Measurements from ENCODE around the gene TMC3.

Gene TMC3

DNA sequence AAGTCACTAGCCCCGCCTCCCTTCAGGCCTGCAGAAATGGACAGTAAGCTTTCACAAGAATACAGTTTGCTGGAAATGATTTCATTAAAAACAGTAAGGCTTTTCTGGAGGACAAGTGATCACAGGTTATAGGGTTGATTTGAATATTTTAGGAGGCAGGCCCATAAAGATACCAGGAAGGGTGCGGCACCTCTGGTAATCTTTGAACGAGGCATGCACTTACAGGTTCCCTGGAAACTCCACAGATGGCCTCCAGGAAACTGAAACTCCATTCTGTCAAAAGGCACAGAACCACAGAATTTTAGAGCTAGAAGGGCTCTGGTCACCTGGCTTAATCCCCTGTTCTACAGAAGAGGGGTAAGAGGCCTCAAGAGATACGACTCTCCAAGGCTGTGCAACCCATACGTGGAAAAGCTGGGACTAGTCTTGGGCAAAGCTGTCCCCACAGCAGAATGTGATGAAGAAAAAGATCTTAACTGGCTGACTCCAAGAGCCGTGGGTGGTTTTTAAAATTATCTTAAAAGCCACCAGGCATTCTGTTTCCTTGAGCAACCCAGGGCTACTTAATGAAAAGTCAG, 51.2 kb downstream of the TMC3 start:
- DNase-seq (ENCODE audit: low read depth in 2 of 2) = no peak

DNA sequence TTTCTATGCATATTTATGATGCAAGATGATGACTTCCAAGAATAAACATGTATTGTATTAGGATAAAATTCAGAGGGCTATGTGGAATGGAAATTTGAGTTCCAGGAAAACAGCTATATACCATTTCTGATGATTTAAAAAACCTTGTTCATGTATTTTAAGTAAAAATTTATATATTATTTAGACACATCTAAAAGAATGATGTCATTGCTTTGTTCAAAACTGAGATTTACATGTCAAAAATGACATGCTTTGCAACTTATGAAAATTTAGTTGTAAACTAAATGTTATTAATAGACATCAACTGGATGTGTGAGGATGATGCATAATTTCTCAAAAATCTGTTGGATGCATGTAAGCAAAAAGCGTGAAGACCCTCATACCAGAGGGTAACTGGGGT, 52.3 kb downstream of the TMC3 start:
- no peak for DNase-seq (ENCODE audit: low read depth in 2 of 2)

DNA sequence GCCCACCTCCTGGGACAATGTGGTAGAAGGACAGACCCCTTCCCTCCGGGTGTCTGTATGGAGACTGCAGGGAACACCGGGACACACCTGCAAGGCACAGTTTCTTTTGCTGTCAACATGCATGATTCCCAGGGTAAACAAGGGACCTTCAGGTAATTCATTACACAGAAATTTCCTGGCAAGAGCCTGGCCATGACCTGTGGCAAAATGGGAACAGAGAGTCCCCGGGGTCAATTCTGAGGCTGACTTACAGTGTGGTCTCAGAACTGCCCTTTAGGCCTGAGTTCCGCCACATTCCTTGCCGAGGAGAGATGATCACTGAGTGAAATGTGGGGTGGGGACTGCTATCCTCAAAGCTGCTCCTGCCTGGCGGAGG, 56.4 kb downstream of the TMC3 start:
- DNase-seq (ENCODE audit: low read depth in 2 of 2) = no peak

DNA sequence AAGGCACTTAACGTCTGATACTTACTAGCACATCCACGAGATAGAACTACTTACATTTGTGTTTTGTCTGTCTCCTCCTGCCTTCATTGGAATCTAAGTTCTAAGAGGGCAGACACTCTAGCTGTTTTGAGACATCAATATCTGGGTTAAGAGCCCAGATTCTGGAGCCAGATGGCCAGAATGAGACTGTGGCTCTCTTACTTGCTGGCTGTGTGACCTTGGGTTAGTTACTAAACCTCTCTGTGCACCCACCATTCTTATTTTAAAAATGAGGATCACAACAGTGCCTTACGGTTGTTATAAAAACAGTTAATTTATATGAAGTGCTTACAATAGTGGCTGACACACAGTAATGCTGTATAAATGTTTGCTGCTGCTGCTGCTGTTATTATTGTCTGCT, 57.7 kb downstream of the TMC3 start:
- no peak for DNase-seq (ENCODE audit: low read depth in 2 of 2)

DNA sequence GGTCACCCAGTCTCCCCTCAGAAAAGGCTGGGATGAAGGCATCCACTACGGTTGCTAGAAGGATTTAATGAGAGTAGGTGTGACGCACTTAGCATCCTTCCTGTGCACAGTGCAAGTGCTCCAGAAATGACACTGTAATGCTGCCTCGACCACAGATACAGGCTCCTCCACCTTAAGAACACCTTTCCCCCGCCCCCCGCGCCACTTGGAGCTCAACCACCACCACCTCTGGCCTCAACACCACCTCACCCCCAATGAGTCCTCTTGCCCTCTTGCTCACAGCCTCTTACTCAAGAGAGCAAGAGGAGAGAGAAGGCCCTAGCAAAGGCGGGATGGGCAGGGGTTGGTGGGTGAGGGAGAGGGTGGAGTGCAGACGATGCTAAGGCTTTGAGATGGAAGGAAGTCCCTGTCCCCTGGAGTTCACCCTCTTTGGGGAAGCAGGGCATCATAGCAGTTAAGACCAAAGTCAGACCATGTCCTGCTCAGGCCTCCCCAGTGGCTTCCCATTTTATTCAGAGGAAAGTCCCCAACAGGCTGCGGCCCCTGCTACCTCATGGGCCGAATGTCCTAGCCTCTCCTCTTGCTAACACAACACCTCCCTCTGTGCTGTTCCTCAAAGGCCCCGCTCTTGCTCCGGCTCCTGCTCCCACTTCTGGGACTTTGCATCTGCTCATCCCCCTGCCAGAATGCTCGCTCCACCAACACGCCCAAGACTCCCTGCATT, 58.4 kb downstream of the TMC3 start:
- DNase-seq (ENCODE audit: low read depth in 2 of 2) = no peak

DNA sequence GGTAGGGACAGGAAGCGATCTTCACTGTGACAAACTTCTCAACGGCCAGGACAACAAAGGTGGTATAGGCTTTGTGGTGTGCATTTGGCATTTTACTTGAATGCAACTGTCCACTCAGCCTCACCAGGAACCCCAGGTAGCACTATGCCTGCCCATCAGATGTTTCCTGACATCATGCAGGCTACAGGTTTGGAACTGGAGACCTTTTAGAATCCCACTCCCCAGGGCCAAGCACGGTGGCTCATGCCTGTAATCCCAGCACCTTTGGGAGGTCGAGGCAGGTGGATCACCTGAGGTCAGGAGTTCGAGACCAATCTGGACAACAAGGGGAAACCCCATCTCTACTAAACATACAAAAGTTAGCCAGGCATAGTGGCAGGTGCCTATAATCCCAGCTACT, 59.6 kb downstream of the TMC3 start:
- DNase-seq (ENCODE audit: low read depth in 2 of 2) = no peak

DNA sequence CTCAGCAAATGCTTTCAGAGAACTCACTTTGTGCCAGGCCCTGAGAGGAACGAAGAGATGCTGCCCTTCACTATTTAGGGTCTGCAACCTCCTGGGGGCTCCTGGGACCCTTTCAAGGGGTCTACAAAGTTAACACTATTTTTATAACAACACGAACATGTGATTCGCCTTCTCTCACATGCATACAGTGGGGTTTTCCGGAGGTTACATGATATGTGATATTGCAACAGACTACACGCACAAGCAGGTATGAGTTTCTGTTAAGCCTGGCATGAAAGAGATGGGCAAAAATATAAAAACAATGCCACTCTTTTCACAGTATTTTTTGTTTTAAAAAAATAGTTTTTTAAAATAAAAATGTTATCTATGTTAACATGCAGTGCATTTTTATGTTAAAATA, 60.3 kb downstream of the TMC3 start:
- DNase-seq (ENCODE audit: low read depth in 2 of 2) = no peak

DNA sequence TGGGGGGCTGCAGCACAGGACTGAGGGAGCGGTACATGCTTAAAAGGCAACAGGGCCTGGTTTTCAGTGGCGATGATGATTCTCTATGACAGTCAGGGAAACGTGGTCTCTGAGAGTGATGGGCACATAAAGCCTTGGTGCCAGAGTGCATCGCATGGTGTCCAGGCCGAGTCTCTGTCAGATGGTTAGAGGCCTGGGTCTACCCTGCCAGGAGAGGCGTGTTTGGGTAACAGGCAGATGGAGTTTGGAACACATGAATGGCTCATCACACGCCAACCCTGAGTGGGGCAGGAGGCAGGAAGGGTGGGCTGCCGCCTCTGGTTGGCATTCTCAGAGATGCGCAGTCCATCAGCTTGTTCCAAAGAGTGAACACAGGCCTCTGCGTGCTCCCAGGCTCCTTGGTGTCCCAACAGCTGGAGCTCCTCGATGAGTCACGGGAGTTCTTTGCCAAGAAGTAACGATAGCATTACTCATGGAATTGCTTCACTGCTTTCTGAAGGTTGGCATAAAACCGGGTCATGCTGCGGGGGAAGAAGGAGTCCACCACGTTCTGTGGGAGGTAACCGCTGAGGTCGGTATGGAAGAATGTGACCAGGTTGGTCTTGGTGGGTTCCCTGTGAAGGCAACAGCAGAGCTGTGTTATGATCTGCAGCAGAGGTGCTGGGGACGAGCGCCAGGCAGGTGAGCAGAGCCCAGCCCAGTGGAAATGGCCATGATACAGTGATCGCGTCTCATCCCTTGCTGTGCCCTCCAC, 61.0 kb downstream of the TMC3 start:
- DNase-seq (ENCODE audit: low read depth in 2 of 2) = no peak

DNA sequence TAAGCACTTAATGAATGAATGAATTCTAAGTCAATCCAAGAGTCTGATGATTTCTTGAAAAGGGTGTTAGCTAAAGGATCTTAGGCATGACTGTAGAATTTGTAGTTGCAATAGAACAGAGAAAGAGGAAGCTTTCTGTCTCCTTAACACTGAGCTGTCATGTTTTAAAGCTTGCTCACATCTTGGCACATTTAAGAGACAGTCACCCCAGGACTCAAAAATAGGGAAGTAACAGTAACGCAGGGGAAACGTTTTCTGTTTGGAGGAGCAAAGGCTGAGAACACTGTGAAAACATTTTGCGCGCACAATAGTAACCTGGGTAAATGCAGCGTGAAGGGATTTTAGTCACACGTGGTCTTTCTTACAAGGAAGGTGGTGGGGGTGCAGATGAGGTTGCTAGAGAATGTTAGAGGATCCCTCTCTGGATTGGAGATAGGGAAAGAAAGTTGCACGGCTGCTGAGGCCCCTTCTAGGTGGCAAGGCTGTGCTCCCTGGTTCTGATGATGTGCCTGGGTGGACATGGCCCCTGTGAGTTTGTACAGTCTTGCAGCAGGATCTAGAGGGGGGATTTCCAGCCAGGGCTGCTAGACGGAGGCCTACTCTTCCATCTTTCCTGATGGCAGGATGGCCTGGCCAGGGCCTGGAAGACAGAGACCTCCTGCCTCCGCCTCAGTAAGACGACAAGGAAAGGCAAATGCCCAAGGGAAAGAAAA, 62.1 kb downstream of the TMC3 start:
- DNase-seq (ENCODE audit: low read depth in 2 of 2) = no peak

DNA sequence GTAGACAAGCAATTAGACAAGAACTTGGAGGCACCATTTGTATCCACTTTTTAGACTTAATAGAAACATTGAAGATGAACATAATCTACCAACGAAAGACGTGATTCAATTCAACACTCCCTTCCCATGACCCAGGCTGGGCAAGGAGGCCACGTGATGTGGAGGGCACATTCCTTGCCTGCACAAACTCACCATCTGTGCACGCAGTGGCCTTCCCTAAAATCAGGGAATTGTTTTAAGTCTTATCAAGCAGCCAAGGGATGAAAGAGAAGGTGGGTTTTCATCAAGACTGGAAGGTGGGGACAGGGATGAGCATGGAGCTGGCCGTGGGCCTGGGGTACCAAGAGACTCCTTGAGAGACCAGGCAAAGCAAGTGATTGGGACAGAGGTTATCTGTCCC, 63.5 kb downstream of the TMC3 start:
- no peak for DNase-seq (ENCODE audit: low read depth in 2 of 2)

DNA sequence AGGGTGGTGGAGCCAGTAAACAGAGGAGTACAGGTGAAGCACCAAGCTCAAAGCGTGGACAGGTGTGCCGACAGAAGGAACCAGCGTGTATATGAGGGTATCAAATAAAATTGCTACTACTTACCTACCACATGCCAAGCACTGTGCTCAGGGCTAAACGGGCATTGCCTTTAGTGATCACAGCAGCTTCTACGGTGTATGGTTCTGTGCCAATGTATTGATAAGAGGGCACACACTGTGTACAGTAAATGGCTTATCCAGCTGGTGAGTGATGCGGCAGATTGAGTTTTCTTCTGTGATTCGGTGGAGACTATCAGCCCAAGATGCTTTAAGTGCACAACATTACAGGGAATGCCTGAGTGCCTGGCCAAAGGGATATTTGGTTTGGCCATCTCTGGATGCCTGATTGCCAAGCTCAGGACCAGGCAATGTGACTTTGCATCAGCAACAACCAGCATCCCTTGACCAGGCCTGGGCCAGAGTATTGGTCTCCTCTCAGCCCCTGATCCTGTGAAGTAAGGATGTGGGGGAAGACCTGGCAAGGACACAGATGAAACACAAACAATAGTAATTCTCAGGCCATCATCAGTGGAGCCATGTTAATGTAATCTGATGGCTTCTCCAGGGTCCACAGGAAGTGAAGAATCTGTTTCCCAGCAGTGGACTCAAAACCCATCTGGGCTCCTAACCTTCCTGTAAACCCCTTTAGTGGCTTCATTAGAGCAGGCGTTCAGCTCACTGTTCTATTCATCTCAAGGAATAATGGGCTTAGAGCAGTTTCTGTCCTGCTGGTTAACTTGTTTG, 64.2 kb downstream of the TMC3 start:
- no peak for DNase-seq (ENCODE audit: low read depth in 2 of 2)

DNA sequence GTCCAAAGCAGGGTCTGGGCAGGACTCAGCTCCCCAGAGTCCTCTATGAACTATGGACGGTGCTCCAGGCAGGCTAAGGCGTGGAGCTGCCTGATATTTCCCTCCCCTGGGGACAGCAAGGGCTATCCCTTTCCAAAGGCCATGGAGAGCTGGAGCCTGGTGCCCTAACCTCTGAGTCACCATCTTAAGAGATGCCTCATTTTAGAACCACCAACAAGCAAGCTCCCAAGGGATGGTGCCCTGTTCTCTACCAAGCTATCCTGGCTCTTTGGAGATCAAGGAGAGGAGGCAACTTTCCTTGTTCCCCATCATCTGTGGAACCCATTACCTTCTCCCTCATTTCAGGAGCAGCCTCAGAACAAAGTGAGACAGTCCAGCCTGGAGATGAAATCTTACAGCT, 65.8 kb downstream of the TMC3 start:
- DNase-seq (ENCODE audit: low read depth in 2 of 2) = no peak

DNA sequence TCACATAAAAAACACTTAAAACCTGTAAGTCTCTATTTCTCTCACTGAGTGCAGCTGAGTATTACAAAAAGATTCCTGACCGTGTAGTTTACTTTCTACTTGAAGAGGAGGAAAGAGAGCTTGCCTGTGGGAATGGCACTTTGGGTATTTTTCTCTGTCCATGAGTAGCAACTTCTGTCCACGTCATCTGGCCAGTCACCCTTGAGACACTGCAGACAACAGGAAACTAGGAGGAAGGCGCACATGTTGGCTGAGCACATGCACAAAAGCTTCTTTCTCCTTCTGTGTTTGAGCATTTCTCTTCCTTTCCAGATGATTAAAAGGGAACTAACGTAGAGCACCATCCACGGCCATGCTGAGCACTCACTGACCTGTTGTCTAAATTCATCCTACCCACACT, 69.8 kb downstream of the TMC3 start:
- no peak for DNase-seq (ENCODE audit: low read depth in 2 of 2)

DNA sequence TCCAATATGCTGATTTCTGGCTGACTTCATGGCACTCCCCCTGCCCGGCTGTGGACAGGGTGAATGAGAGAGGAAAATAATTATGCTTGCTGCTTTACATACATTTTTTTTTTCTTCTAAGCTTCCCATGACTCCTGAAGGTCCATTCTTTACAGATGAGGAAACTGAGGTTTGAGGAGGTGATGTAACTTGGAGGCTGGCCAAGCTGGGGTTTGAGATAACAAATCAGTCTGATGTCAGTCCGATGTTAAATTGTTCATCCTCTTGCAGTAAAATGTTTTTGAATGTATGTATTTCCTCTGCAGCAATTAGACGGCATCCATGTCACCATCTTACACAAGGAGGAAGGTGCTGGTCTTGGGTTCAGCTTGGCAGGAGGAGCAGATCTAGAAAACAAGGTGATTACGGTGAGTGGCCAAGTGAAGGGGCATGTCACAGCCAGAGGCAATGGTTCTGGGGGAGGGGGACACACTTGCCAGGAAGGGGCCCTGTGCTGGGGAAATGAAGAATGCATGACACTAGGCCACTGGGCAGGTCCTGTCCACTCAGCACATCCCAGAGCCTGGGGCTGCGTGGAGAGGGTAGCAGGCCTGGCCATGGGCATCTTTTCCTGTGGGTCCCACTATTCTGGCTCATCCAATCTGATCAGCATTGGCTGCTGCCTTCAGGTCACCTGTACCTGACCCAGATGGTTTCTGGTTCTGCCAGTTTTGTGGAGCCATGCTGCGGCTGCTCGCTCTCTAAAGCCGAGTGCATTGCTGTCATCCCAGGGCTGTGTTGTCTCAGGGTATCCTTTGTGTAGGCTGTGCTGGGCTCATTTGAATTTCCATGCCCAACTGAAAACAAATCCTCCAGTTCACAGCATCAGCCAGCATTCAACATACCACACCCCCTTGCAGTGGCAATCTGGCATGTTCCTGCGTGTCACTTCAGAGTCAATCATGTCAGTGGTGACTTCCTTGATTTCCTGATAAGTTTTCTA, 70.5 kb downstream of the TMC3 start:
- DNase-seq (ENCODE audit: low read depth in 2 of 2) = no peak

DNA sequence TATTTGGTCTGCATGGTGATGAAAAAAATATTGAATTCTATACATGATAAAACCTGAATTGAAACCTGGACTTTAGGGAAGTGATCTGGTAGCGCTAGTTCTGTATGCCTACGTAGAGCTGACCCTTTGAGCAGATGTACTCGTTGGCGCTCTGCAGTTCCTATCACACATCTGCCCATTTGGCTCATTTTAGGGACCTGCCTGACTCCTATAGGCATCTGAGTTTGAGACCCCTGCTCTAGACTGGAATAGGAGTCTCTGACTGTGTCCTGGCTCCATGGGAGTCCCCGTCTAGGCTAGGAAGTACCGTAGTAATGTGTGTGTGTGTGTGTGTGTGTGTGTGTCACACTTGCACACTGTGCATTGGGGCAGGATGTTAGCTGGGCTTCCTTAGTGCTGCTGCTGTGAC, 71.3 kb downstream of the TMC3 start:
- DNase-seq (ENCODE audit: low read depth in 2 of 2) = no peak

DNA sequence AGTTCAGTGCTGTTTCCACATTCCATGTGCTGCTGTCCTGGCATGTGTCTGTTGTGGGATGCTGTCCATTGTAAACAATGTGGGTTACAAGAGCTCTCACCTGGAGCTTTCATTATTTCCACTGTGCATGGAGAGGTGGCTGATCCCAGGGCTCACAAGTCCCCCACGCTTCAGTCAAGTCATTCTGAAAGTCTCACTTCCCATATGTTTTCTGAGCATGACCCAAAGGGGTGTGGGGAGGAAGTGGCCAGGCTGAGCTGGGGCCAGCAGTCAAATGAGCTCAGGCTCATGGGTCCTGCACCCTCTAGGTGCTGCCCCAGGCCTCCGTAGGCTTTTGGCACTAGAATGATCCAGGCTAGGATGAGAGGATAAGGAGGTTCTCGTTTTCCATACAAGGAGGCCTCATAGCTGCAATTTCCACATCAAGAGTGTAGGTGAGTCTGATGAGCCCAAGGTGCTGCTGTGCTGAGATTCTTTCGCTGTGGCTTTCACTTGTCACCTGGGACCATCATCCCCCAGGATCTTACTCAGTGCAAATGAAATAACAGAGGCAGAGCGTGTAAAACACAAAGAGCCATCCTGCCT, 72.1 kb downstream of the TMC3 start:
- no peak for DNase-seq (ENCODE audit: low read depth in 2 of 2)

DNA sequence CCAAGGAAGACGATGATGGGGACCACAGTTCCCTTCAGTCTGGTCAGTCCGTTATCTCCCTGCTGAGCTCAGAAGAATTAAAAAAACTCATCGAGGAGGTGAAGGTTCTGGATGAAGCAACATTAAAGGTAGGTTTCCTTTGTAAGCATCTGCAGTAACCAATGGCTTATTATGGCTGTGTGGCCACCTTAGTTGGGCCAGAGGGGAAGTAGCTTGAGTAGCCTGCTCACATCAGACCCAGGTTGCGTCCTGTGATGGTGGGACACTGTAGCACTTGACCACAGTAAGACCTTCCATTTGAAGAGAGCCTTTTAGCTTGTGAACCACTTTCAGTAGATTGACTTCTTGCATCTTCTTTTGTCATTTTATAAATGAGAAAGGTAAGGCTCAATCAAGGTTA, 72.6 kb downstream of the TMC3 start:
- no peak for DNase-seq (ENCODE audit: low read depth in 2 of 2)

DNA sequence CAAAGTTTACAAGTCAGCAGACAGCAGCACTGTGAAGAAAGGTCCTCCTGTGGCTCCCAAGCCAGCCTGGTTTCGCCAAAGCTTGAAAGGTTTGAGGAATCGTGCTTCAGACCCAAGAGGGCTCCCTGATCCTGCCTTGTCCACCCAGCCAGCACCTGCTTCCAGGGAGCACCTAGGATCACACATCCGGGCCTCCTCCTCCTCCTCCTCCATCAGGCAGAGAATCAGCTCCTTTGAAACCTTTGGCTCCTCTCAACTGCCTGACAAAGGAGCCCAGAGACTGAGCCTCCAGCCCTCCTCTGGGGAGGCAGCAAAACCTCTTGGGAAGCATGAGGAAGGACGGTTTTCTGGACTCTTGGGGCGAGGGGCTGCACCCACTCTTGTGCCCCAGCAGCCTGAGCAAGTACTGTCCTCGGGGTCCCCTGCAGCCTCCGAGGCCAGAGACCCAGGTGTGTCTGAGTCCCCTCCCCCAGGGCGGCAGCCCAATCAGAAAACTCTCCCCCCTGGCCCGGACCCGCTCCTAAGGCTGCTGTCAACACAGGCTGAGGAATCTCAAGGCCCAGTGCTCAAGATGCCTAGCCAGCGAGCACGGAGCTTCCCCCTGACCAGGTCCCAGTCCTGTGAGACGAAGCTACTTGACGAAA, 74.3 kb downstream of the TMC3 start:
- DNase-seq (ENCODE audit: low read depth in 2 of 2) = no peak

DNA sequence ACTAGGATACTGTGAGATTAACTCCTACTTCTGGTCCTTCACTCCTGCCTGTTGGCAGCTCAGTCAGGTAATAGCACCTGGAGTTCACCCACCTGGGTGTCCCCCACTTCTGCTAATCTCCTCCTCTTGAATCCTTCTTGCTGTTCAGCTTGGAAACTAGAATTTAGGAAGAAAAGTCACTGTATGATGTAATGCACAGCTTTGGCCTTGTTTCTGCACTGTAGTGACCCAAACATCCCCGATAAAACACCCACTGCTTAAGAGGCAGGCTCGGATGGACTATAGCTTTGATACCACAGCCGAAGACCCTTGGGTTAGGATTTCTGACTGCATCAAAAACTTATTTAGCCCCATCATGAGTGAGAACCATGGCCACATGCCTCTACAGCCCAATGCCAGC, 74.9 kb downstream of the TMC3 start:
- no peak for DNase-seq (ENCODE audit: low read depth in 2 of 2)

DNA sequence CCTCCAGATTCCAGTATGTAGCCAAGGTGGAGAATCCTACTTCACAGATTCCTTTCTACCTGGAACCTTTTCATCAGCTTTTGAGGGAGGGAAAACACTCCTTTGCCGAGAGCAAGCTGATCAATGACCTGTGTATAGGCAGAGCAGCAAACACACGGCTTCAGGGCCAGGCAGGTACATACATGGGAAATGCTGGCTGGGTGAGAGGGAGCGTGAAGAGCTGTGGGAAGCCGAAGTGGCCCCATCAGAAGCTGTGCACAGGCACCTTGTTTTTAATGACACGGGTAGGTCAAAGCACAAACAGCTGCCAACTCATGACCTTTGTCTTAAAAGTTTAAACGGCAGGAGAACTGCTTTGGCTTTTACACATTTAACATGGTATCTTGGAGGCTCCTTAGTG, 75.4 kb downstream of the TMC3 start:
- DNase-seq (ENCODE audit: low read depth in 2 of 2) = no peak

Measured in stimulated activated CD4-positive, alpha-beta T cell treated with anti-CD3 and anti-CD28 coated beads, Interleukin-1b, Interleukin-23, amount 100 ng/mL, for 1 hour (primary cell).